BJ (cell line): ENCODE data around the gene DDA1. TPM values are rescaled to one million over a fixed set of nuclear protein-coding genes. Genes with fewer than 3 reads are reported as not detected.

Experiments used
- CTCF ChIA-PET: fragments of 350-600 bp; formaldehyde crosslinking; extraction: SDS; loops from one replicate; lab custom pipeline; 2021; ENCODE audit warnings: antibody characterized with exemption, inconsistent platforms; lab: Yijun Ruan, JAX
- POLR2A ChIA-PET: fragments of 300-600 bp; sonication (Branson Sonifier 250); formaldehyde crosslinking; extraction: SDS; loops from one replicate; lab custom pipeline; 2021; ENCODE audit warnings: antibody characterized with exemption; lab: Charles Lee
- DNase-seq: peaks from one replicate; pipeline ENCODE4 v3.0.0-alpha.2; 2011; ENCODE audit warnings: low read depth
- H3K27me3 ChIP-seq: 2 replicates; pipeline ENCODE4 v1.6.0; 2011; ENCODE audit warnings: low read length; ENCODE audit not compliant: control insufficient read depth, insufficient read depth
- H3K36me3 ChIP-seq: 2 replicates; pipeline ENCODE4 v1.5.1; 2011; ENCODE audit warnings: low read length; ENCODE audit not compliant: control insufficient read depth, insufficient read depth
- H3K4me3 ChIP-seq: 2 replicates; pipeline ENCODE4 v1.5.1; 2011; ENCODE audit warnings: low read depth, mild to moderate bottlenecking, control low read depth, low read length
- polyA plus RNA-seq: library from polyadenylated mRNA; depleted of rRNA; stranded (reverse); fragments of >200 nt; gene quantifications from 2 replicates; pipeline ENCODE4 v1.2.3, GENCODE V29; 2011
- TF ChIP-seq, protein P1 (sequence below): IDR thresholded peaks from 2 replicates; pipeline ENCODE4 v1.5.1; 2011; ENCODE audit warnings: low read depth, mild to moderate bottlenecking, control low read depth, inconsistent platforms, low read length, moderate library complexity; ENCODE audit not compliant: insufficient read depth

Gene DDA1
- polyA plus RNA-seq, 1 experiment: 52.7 TPM

DNA sequence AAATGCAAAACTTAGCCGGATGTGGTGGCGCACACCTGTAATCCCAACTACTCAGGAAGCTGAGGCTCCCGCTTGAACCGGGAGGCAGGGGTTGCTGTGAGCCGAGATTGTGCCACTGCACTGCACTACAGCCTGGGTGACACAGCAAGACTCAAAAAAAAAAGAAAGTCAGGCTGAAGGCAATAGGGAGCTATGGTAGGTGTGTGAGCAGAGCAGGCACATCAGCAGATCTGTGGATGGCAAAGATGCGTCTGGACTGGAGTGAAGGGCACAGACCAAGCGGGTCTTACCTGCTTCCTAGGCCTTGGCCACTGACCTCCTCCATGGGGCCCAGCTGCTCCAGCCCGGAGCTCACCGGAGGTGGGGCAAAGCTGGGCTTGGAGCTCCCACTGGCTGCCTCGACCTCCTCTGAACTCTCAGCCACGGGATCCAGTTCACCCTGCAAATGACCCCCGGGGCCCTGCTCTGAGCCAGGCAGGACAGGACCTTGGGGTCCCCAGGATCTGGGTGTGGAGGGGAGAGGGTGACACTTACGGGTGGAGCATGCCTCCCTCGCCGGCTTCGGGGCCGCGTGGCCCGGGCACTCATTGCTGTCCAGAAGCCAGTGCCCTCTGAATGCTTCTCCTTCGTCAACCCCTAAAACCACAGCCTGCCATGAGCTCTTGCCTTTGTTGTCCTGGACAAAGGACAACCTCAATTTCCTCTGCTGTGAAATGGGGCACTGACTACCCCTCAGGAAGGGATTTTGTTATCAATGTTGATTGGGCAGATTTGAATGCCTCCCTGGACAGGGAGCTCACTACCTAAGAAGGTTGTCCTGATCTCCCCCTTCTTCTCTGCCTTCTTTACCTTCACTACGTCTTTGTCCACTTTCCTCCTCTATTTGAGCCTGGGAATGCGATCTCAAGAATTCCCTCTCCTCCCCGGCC is 45.4 kb upstream of the DDA1 start:
- POLR2A ChIA-PET: interaction anchor here (0.6 kb wide), 1 partner anchor 87 kb away, joined by 8 read pairs; no protein-coding TSS in a partner anchor
- DNase-seq: no peak
- CTCF ChIA-PET: interaction anchor here (1.0 to 1.4 kb wide), 3 partner anchors 8 to 19 kb away, joined by 3 to 5 read pairs (median 4); no protein-coding TSS in a partner anchor
- TF ChIP-seq, protein P1, sequence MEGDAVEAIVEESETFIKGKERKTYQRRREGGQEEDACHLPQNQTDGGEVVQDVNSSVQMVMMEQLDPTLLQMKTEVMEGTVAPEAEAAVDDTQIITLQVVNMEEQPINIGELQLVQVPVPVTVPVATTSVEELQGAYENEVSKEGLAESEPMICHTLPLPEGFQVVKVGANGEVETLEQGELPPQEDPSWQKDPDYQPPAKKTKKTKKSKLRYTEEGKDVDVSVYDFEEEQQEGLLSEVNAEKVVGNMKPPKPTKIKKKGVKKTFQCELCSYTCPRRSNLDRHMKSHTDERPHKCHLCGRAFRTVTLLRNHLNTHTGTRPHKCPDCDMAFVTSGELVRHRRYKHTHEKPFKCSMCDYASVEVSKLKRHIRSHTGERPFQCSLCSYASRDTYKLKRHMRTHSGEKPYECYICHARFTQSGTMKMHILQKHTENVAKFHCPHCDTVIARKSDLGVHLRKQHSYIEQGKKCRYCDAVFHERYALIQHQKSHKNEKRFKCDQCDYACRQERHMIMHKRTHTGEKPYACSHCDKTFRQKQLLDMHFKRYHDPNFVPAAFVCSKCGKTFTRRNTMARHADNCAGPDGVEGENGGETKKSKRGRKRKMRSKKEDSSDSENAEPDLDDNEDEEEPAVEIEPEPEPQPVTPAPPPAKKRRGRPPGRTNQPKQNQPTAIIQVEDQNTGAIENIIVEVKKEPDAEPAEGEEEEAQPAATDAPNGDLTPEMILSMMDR: no peak
- no peaks in the 10 kb centered on the region; the same call in 1 of the 2 replicates for H3K27me3 ChIP-seq
- H3K4me3 ChIP-seq: no peak overlapping the region
- H3K36me3 ChIP-seq: peaks cover 3% of the 10 kb centered on the region; the same call in 1 of the 2 replicates

DNA sequence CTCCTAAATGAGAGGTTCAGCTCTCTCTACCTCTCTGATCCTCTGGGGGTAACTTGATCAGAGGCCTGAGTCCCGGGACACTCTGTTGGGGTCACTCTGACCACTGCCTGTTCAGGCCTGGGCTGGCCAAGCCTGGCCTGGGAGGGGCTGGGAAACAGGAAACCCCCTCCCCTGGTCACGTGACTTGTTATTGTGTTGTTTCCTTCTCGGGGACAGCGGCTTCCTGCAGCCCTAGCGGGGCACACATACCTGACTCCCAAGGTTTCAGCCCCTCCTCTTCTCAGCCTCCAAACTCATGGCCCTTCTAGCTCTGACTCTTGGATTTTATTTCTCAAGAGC is 44.8 kb upstream of the DDA1 start, which contains the start of gene USHBP1:
TSS of gene USHBP1 (minus strand) at position 105 of the 339 bp plus-strand sequence. CDS start 446 bp downstream, outside the sequence.
- H3K27me3 ChIP-seq: no peaks in the 10 kb centered on the region; the same call in 1 of the 2 replicates
- H3K4me3 ChIP-seq: no peak within 1 kb of the TSS
- ChIA-PET CTCF (interaction anchor here (1.1 to 1.4 kb wide), 2 partner anchors 9 to 19 kb away, joined by 3 to 5 read pairs; no protein-coding TSS in a partner anchor), POLR2A (interaction anchor here (0.6 kb wide), 1 partner anchor 87 kb away, joined by 8 read pairs; no protein-coding TSS in a partner anchor)
- TF ChIP-seq, protein P1: no peak
- DNase-seq: no peak
- H3K36me3 ChIP-seq: peaks cover 4% of the 10 kb centered on the region; the same call in 1 of the 2 replicates

DNA sequence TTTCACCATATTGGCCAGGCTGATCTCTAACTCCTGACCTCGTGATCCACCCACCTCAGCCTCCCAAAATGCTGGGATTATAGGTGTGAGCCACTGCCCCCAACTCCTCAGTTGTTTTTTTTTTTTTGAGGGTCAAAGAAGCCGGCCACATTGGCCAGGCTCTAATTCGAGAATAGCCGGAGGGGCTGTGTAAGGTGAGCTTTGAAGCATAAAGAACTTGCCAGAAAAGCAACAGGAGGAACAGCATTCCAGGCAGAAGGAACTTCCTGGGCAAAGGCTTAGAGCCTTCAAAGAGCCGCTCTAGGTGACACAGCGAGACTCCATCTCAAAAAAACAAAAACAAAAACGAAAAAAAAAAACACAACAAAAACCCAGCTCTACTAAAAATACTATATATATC is 43.3 kb upstream of the DDA1 start:
- Histone ChIP-seq H3K27me3 (no peaks in the 10 kb centered on the region), H3K36me3 (peaks cover 4% of the 10 kb centered on the region; the same call in 1 of the 2 replicates), H3K4me3 (no peak overlapping the region)
- CTCF ChIA-PET: interaction anchor here (0.6 to 1.8 kb wide), 3 partner anchors 17 to 39 kb away, joined by 3 to 4 read pairs (median 3); partner anchors contain the start of gene MRPL34
- TF ChIP-seq, protein P1: no peak
- POLR2A ChIA-PET: no interaction called here
- no peak for DNase-seq

DNA sequence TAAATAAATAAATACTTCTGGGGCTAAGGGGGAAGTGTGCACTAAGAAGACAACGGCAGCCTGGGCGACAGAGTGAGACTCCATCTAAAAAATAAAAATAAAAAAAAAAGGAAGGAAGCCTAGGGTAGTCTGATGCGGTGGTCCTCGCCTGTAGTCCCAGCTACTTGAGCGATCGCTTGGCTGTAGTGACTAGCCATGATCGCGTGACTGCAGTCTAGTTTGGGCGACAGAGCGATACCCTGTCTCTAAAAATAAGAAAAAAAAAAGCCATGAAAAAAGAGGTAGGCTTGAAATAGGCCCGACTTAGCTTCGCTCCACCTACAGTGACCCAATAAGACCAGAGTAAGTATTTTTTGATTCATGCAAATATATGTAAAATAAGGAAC is 42.8 kb upstream of the DDA1 start:
- DNase-seq: no peak
- ChIA-PET CTCF (interaction anchor here (0.6 to 2.2 kb wide), 5 partner anchors 16 to 79 kb away, joined by 3 to 5 read pairs (median 3); partner anchors contain the start of gene MRPL34), POLR2A (interaction anchor here (0.6 to 0.7 kb wide), 3 partner anchors 42 to 209 kb away, joined by 3 to 4 read pairs (median 3); partner anchors contain the start of genes DDA1 and USE1)
- Histone ChIP-seq H3K36me3 (peaks cover 8% of the 10 kb centered on the region), H3K4me3 (no peak overlapping the region), H3K27me3 (no peaks in the 10 kb centered on the region)
- TF ChIP-seq, protein P1: no peak
